KBM-7 (cell line): ENCODE results near the gene AKR1C2.
"Not testable (repeated sequence)": the region's sequence is repeated elsewhere in the genome, so short reads cannot be mapped to it uniquely, and the experiment has no call there.

ENCODE experiments used
- DNase-seq: peaks from one replicate; pipeline ENCODE4 v3.0.0-alpha.2; 2015
- in situ Hi-C: fragments of 300-500 bp; cut with MboI; formaldehyde crosslinking; loops from 2 replicates; pipeline ENCODE4 v1.14.3; 2020; ENCODE audit warnings: low sequenced_read_pairs, low pct_unique_long_range_greater_than_20kb, mixed read lengths

Gene AKR1C2

GRCh38 chr10:4967189-4967588, 36.5 kb downstream of the AKR1C2 start:
- in situ Hi-C loops, DNase-seq: not testable (repeated sequence)

DNA sequence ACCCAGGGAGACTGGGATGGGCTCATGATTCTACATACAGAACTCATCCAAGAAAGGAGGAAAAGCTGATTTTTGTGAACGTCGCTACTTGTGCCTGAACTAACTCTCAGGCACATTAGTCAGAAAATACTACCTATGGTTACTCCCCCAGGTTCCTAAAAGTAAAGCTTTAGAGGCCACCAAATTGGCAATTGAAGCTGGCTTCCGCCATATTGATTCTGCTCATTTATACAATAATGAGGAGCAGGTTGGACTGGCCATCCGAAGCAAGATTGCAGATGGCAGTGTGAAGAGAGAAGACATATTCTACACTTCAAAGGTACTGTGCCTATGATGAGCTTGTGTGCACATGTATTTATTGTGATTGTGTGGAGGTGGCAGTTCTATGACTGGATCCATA, 37.9 kb downstream of the AKR1C2 start:
- in situ Hi-C loops, result not testable (repeated sequence)

GRCh38 chr10:4963815-4964154, 39.9 kb downstream of the AKR1C2 start:
- in situ Hi-C loops, DNase-seq: not testable (repeated sequence)

More for the DNA sequence above, 37.9 kb downstream of the AKR1C2 start:
- not testable (repeated sequence) for DNase-seq

GRCh38 chr10:4962876-4963814, 40.5 kb downstream of the AKR1C2 start, which contains the start of gene AKR1C1:
AKR1C1 (plus strand) TSS chr10:4963415; CDS start chr10:4963445, 30 bp downstream.
- DNase-seq, in situ Hi-C loops: not testable (repeated sequence)

GRCh38 chr10:4962308-4962707, 41.3 kb downstream of the AKR1C2 start:
- DNase-seq, in situ Hi-C loops: not testable (repeated sequence)

DNA sequence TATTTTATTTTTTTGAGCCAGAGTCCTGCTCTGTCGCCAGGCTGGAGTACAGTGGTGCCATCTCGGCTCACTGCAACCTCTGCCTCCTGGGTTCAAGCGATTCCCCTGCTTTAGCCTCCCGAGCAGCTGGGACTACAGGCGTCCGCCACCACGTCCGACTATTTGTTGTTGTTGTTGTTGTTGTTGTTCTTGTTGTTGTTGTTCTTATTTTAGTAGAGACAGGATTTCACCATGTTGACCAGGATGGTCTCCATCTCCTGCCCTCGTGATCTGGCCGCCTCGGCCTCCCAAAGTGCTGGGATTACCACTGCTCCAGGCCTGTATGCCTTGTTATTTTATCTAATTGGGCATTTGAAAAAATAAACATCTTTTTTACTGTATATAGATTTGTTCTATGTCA, 42.1 kb downstream of the AKR1C2 start:
- in situ Hi-C loops, result not testable (repeated sequence)

DNA sequence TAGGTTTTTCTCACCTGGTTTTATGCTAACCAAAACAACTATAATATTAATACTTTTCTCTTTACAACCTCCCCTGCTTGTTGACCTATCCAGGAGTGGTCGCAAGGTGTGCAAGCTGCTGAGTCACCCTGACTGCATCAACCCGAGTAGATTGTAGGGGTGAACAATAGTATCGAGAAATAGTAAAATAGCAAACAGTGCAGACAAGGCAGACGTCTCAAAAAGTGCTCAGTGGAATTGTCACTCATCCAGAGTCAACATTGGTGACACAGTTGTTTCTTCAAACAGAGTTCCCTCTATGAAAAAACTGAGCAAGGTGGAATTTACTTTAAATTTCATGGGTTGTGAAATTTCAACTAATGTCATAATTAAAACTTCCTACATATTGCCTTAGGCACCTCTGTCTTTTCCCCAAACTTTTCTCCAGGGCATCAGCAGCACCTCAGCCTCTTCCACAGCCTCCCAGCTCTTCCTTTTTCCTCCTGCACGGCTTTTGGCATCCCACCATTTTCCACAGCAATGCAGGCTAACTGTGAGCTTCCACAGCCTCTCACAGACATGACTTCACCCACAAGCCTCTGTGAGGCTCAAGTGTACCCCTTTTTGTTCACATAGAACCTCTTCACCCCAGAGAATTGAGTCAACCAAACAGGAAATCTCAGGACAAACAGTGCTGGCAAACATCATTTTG, 46.6 kb downstream of the AKR1C2 start:
- in situ Hi-C loops, DNase-seq: not testable (repeated sequence)

More for the DNA sequence above, 42.1 kb downstream of the AKR1C2 start:
- DNase-seq, result not testable (repeated sequence)

GRCh38 chr10:4956088-4956487, 47.6 kb downstream of the AKR1C2 start:
- in situ Hi-C loops, DNase-seq: not testable (repeated sequence)

GRCh38 chr10:4953405-4953804, 50.3 kb downstream of the AKR1C2 start:
- in situ Hi-C loops, result no loop called here
- DNase-seq, result no peak

GRCh38 chr10:4951512-4952162, 52.0 kb downstream of the AKR1C2 start:
- DNase-seq, in situ Hi-C loops: not testable (repeated sequence)

GRCh38 chr10:4947635-4948596, 55.7 kb downstream of the AKR1C2 start:
- in situ Hi-C loops, result no loop called here
- no peak for DNase-seq

- no peak for DNase-seq
- in situ Hi-C loops, result no loop called here
These were observed 56.5 kb downstream of the AKR1C2 start for GRCh38 chr10:4947039-4947634.

DNA sequence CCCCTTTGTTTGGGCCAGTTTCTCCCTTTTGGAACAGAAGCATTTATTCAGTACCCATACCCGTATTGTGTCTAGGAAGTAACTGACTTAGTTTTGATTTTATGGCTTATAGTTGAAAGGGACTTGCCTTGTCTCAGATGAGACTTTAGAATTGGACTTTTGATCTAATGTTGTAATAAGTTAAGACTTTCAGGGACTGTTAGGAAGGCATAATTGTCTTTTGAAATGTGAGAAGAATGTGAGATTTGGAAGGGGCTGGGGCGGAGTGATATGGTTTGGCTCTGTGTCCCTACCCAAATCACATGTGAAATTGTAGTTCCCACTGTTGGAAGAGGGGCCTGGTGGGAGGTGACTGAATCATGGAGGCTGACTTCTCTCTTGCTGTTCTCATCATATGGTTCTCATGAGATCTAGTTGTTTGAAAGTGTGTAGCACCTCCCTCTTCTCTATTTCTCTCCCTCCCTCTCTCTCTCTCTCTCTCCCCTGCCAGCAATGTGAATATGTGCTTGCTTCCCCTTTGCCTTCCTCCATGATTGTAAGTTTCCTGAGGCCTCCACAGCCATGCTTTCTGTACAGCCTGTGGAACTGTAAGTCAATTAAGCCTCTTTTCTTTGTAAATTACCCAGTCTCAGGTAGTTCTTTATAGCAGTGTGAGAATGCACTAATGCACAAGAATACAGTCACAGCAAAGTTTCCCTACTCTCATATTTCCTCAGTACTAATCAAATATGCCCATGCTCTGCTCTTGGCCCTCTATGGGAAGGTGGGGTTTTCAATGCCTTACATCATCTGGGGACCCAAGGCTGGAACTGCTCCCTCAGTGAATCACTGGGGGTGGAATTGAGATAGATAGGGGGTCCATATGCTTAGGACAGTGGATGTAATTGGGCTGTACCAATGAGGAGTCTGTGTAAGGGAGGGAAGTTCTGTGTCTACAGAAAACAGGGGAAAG, 57.6 kb downstream of the AKR1C2 start:
- in situ Hi-C loops, result no loop called here
- DNase-seq, result no peak

- in situ Hi-C loops, result no loop called here
- DNase-seq, result no peak
These were observed 58.8 kb downstream of the AKR1C2 start for GRCh38 chr10:4944841-4945240.

DNA sequence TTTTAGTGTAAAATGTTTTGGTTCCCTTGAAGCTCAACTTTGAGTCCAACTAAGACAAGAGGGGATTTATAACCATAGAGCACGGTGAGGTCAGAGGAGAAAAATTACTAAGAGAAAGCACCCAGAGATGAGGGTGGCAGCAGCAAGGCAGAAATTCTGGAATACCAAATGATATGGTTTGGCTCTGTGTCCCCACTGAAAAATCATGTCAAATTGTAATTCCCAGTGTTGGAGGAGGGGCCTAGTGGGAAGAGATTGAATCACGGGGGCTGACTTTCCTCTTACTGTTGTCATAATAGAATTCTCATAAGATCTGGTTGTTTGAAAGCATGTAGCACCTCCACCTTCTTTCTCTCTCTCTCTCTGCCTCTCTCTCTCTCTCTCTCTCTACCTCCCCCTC, 59.8 kb downstream of the AKR1C2 start:
- in situ Hi-C loops, result no loop called here
- DNase-seq, result no peak

- in situ Hi-C loops, result not testable (repeated sequence)
These were observed 60.2 kb downstream of the AKR1C2 start for GRCh38 chr10:4943416-4943815.

DNA sequence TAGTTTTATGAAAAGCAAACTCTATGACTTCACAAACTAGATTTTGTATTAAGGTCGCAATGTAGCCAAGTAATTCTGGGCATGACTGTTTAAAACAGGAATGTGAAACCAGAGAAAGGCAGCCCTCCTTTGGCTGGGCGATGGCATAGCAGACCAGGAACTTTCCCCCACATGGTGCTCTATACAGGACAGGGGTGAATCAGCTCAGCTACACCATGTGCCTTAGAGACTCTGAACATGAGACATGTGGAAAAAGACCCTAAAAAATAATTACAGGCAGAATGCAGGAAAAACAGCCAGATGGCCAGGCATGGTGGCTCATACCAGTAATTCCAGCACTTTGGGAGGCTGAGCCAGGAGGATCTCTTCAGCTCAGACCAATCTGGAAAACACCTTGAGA, 60.7 kb downstream of the AKR1C2 start:
- DNase-seq, in situ Hi-C loops: not testable (repeated sequence)

More at GRCh38 chr10:4943416-4943815, 60.2 kb downstream of the AKR1C2 start:
- DNase-seq, result not testable (repeated sequence)
